Sigmoid colon (tissue), 3 donors: ENCODE measurements around the gene BATF.

Source experiments
- POLR2A ChIP-seq, 2 donors: fragments of 450-650 bp; IDR thresholded peaks; one replicate each; pipeline ENCODE4 v1.6.1; 2016; ENCODE audit warnings: antibody characterized with exemption in 2 of 2, mild to moderate bottlenecking in 2 of 2, moderate library complexity in 2 of 2
- TF ChIP-seq, protein P1 (sequence below), 4 experiments: fragments of 450-650 bp in 3 of 4; fragments of 200-600 bp in 1 of 4; IDR thresholded peaks; one replicate each; pipeline ENCODE4 v1.5.1; 2016 to 2019; ENCODE audit warnings: antibody characterized with exemption in 4 of 4, mild to moderate bottlenecking in 3 of 4, moderate library complexity in 2 of 4

DNA sequence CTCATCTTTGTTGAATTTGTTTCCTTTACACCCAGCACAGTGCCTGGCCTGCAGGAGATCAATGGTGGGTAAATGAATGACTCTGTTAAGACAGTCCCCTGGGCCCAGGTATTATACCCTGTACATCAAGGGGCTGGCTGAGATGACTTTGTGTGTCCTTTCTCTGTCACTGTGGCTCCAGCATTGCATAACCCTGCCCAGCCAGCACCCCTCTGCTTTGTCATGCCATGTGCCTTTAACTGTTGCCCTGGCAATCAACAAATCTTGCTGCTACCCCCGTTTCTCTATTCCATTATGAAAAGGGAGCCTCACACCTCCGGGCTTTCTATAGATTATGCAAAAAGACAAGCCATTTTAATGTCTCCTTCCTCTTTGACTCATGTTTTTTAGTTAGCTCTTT lies 48.5 kb downstream of the BATF start:
- TF ChIP-seq POLR2A (IDR thresholded peaks at IDR 0.05) = no peak
- TF ChIP-seq, protein P1, sequence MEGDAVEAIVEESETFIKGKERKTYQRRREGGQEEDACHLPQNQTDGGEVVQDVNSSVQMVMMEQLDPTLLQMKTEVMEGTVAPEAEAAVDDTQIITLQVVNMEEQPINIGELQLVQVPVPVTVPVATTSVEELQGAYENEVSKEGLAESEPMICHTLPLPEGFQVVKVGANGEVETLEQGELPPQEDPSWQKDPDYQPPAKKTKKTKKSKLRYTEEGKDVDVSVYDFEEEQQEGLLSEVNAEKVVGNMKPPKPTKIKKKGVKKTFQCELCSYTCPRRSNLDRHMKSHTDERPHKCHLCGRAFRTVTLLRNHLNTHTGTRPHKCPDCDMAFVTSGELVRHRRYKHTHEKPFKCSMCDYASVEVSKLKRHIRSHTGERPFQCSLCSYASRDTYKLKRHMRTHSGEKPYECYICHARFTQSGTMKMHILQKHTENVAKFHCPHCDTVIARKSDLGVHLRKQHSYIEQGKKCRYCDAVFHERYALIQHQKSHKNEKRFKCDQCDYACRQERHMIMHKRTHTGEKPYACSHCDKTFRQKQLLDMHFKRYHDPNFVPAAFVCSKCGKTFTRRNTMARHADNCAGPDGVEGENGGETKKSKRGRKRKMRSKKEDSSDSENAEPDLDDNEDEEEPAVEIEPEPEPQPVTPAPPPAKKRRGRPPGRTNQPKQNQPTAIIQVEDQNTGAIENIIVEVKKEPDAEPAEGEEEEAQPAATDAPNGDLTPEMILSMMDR (IDR thresholded peaks at IDR 0.05) = no peak
